ACHN (cell line): ENCODE results near the gene CD48.

Source experiments
- DNase-seq: peaks from one replicate; pipeline ENCODE4 v3.0.0-alpha.2; 2015
- in situ Hi-C: cut with HindIII; loops from 2 replicates; pipeline ENCODE4 v1.10.0; 2017; ENCODE audit warnings: low sequenced_read_pairs, low pct_ligation_motif_present, low pct_unique_long_range_greater_than_20kb

CD48 gene

DNA sequence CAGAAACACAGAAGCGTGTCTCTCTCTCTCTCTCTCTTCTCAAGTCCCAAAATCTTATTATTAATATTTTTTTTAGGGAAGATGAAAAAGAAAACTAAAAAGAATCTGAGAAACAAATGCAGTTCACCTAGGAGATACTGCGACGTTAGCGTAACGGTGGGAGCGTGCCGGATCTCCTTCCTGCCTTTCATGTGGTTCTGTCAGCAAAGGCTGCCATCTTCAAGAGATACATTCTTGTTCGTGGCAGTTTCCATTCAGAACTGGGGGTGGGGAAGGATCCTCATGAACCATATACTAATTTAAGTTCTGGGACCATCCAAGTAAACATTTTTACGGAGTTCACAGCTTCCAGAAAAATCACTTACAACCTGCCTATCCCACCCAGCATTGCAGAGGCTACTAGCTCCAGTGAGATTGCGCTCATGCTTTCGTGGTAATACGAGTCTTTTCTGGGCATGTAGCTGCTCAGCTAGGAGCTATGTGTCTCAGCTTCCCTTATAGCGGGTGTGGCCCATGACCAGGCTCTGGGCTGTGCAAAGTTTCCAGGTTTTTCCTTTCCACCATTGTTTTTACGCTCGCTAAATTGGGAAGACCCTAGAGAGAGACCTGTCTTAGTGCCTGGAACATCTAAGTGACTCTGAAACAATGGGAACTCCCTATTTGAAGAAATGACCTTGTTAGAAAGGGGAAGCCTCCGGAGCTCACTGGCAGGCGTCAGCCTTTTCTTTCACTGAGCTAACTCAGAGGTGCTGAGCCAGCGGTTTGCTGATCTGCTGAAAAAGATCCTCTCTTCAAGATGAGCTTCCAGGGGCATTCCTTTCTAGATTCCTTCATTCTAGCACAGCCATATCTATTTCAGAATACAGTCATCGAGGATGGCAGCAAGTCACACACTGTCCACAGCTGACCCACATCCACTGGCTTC is 82.1 kb downstream of the CD48 start:
- DNase-seq = no peak
- in situ Hi-C loops = no loop called here

DNA sequence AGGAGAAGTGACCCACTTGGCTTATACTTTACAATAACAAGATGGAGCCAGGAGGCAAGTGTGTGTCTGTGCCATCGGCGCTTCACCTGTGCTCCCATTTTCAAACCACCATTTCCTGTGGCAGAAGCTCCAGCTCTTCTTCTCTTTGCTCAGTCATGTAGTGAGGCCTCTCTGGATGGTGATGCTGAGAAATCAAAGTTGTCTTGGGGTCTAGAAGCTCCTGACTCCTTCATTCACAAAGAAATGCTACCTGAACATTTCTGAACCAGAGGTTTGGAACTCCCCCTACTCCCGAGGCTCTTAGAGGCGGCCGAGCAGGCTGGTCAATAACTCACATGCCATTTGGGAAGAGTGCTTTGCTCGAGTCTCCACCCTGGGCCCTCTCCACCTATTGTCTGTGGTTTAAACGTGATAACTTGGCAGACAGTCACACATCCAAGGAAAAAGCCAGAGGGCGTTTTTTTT is 82.8 kb downstream of the CD48 start:
- in situ Hi-C loops = no loop called here
- DNase-seq = no peak
